GM20431 (cell line): ENCODE results near the gene SYNPR.
"Not testable (repeated sequence)": the region's sequence is repeated elsewhere in the genome, so short reads cannot be mapped to it uniquely, and the experiment has no call there.

Source experiments
- in situ Hi-C: fragments of 300-500 bp; cut with MseI, MboI; formaldehyde crosslinking; loops from one replicate; pipeline ENCODE4 v1.15.0; 2020; ENCODE audit warnings: low sequenced_read_pairs; ENCODE audit not compliant: unreplicated experiment

Gene SYNPR

GRCh38 chr3:63593779-63594178 lies 315.7 kb downstream of the SYNPR start:
- in situ Hi-C loops, result no loop called here

- in situ Hi-C loops, result no loop called here
Observed at GRCh38 chr3:63595221-63595620, 317.1 kb downstream of the SYNPR start.

GRCh38 chr3:63597019-63597418 lies 318.9 kb downstream of the SYNPR start:
- in situ Hi-C loops, result no loop called here

GRCh38 chr3:63607716-63608115 lies 329.6 kb downstream of the SYNPR start:
- in situ Hi-C loops, result no loop called here

GRCh38 chr3:63609408-63609807 lies 331.3 kb downstream of the SYNPR start:
- in situ Hi-C loops, result no loop called here

GRCh38 chr3:63609834-63610233 lies 331.7 kb downstream of the SYNPR start:
- in situ Hi-C loops, result no loop called here

GRCh38 chr3:63611382-63611781 lies 333.3 kb downstream of the SYNPR start:
- in situ Hi-C loops, result no loop called here

GRCh38 chr3:63613561-63613960 lies 335.5 kb downstream of the SYNPR start:
- in situ Hi-C loops, result no loop called here

GRCh38 chr3:63617391-63617790 lies 339.3 kb downstream of the SYNPR start:
- in situ Hi-C loops, result no loop called here

- in situ Hi-C loops, result no loop called here
Observed at GRCh38 chr3:63624941-63625560, 346.9 kb downstream of the SYNPR start.

GRCh38 chr3:63631670-63632069 lies 353.6 kb downstream of the SYNPR start:
- in situ Hi-C loops, result no loop called here

- in situ Hi-C loops, result no loop called here
Observed at GRCh38 chr3:63635186-63635585, 357.1 kb downstream of the SYNPR start.

- in situ Hi-C loops, result no loop called here
Observed at GRCh38 chr3:63639806-63640205, 361.7 kb downstream of the SYNPR start.

GRCh38 chr3:63642488-63642887 lies 364.4 kb downstream of the SYNPR start:
- in situ Hi-C loops, result no loop called here

GRCh38 chr3:63644212-63644797 lies 366.2 kb downstream of the SYNPR start:
- in situ Hi-C loops, result no loop called here

GRCh38 chr3:63644928-63645781 lies 367.0 kb downstream of the SYNPR start:
- in situ Hi-C loops, result not testable (repeated sequence)

- in situ Hi-C loops, result no loop called here
Observed at GRCh38 chr3:63652066-63652725, 374.1 kb downstream of the SYNPR start, which contains the start of gene SNTN. SNTN (plus strand) TSS chr3:63652675; CDS start chr3:63652688, 13 bp downstream.

GRCh38 chr3:63654211-63654610 lies 376.1 kb downstream of the SYNPR start:
- in situ Hi-C loops, result no loop called here

- in situ Hi-C loops, result no loop called here
Observed at GRCh38 chr3:63654931-63655330, 376.8 kb downstream of the SYNPR start.

- in situ Hi-C loops, result no loop called here
Observed at GRCh38 chr3:63655519-63655918, 377.4 kb downstream of the SYNPR start.

- in situ Hi-C loops, result no loop called here
Observed at GRCh38 chr3:63656786-63657185, 378.7 kb downstream of the SYNPR start.
